ENCODE data around the gene SLC14A1. TPM values are rescaled to one million over a fixed set of nuclear protein-coding genes. Genes with fewer than 3 reads are reported as not detected.

SLC14A1 gene
- total and polyA plus RNA-seq, 2 donors from 2014 or later: 8.5 to 15.3 TPM

- Histone ChIP-seq H3K27ac (ENCODE audit: low read depth in 2 of 2, low read length in 2 of 2) (no peak overlapping the region), H3K4me3 (ENCODE audit: low read length in 3 of 3) (no peak overlapping the region), H3K4me1 (ENCODE audit: control insufficient read depth in 2 of 3, insufficient read depth in 2 of 3, low read depth in 1 of 3, low read length in 3 of 3) (peaks cover 0 to 2% (median 0%) of the 10 kb centered on the region in 3 donors), H3K9me3 (ENCODE audit: control insufficient read depth in 2 of 3, insufficient read depth in 1 of 3, low read length in 3 of 3) (no peaks in the 10 kb centered on the region), H3K9ac (ENCODE audit: low read length in 3 of 3) (no peak overlapping the region), H3K36me3 (ENCODE audit: control insufficient read depth in 2 of 3, insufficient read depth in 3 of 3, low read length in 3 of 3) (no peaks in the 10 kb centered on the region), H3K27me3 (ENCODE audit: control insufficient read depth, insufficient read depth, low read length) (no peaks in the 10 kb centered on the region)
- FAIRE-seq (no peak), DNase-seq (peak in 1 of 5 donors; percentile 51)
- TF ChIP-seq CTCF (IDR thresholded peaks at IDR 0.05; ENCODE audit: borderline replicate concordance, extremely low read depth, insufficient read depth): no peak
- intact Hi-C loops (cut with DNase I): no loop called here
Measured at GRCh38 chr18:45688113-45688512, 35.9 kb upstream of the SLC14A1 start.

- Histone ChIP-seq H3K4me1 (ENCODE audit: control insufficient read depth in 2 of 3, insufficient read depth in 2 of 3, low read depth in 1 of 3, low read length in 3 of 3) (peaks cover 0 to 2% (median 0%) of the 10 kb centered on the region in 3 donors), H3K4me3 (ENCODE audit: low read length in 3 of 3) (no peak overlapping the region), H3K27ac (ENCODE audit: low read depth in 2 of 2, low read length in 2 of 2) (no peak overlapping the region), H3K9me3 (ENCODE audit: control insufficient read depth in 2 of 3, insufficient read depth in 1 of 3, low read length in 3 of 3) (no peaks in the 10 kb centered on the region), H3K9ac (ENCODE audit: low read length in 3 of 3) (no peak overlapping the region), H3K36me3 (ENCODE audit: control insufficient read depth in 2 of 3, insufficient read depth in 3 of 3, low read length in 3 of 3) (no peaks in the 10 kb centered on the region), H3K27me3 (ENCODE audit: control insufficient read depth, insufficient read depth, low read length) (no peaks in the 10 kb centered on the region)
- FAIRE-seq (no peak), DNase-seq (no peak)
- TF ChIP-seq CTCF (IDR thresholded peaks at IDR 0.05; ENCODE audit: borderline replicate concordance, extremely low read depth, insufficient read depth): no peak
- intact Hi-C loops (cut with DNase I): no loop called here
Measured at GRCh38 chr18:45688833-45689232, 35.1 kb upstream of the SLC14A1 start.

- intact Hi-C loops (cut with DNase I): no loop called here
- no peak overlapping the region for H3K27ac ChIP-seq (ENCODE audit: low read depth in 2 of 2, low read length in 2 of 2)
- peaks cover 0 to 2% (median 0%) of the 10 kb centered on the region in 3 donors for H3K4me1 ChIP-seq (ENCODE audit: control insufficient read depth in 2 of 3, insufficient read depth in 2 of 3, low read depth in 1 of 3, low read length in 3 of 3)
- H3K9ac ChIP-seq (ENCODE audit: low read length in 3 of 3): no peak overlapping the region
- no peaks in the 10 kb centered on the region for H3K36me3 ChIP-seq (ENCODE audit: control insufficient read depth in 2 of 3, insufficient read depth in 3 of 3, low read length in 3 of 3)
- no peaks in the 10 kb centered on the region for H3K27me3 ChIP-seq (ENCODE audit: control insufficient read depth, insufficient read depth, low read length)
- DNase-seq (no peak), FAIRE-seq (no peak)
- no peak overlapping the region for H3K4me3 ChIP-seq (ENCODE audit: low read length in 3 of 3)
- no peak for TF ChIP-seq CTCF (IDR thresholded peaks at IDR 0.05; ENCODE audit: borderline replicate concordance, extremely low read depth, insufficient read depth)
- H3K9me3 ChIP-seq (ENCODE audit: control insufficient read depth in 2 of 3, insufficient read depth in 1 of 3, low read length in 3 of 3): no peaks in the 10 kb centered on the region
Measured at GRCh38 chr18:45689396-45689795, 34.6 kb upstream of the SLC14A1 start.
